NCI-H1417 (cell line): ENCODE measurements around the gene FRYL.

ENCODE experiments used
- DNase-seq, 3 experiments: peaks; one replicate each; lab custom pipeline; 2025; lab: John Stamatoyannopoulos, UW

Gene FRYL

DNA sequence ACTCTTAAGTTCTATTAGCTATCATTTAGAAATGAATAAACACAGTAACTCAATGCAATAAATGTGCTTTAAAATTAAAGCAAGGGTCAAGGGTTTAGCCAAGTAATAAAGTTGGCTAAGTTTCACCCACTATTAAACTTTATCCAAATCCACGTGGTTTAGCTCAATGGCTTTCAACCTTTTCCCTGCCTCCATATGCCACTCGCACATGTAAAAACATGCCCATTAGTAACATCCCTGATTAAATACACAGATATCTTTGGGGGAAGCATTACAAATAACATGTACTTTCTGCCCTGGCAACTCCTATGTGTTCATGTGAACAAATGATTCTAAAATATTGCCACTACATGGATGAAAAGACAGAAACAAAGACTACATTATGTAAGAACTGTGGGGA is 159.2 kb downstream of the FRYL start:
- DNase-seq: no peak

GRCh38 chr4:48620093-48620492 is 160.0 kb downstream of the FRYL start:
- no peak for DNase-seq

GRCh38 chr4:48604527-48604926 is 175.6 kb downstream of the FRYL start:
- DNase-seq: peak; percentile 19 to 75 (median 65)

DNA sequence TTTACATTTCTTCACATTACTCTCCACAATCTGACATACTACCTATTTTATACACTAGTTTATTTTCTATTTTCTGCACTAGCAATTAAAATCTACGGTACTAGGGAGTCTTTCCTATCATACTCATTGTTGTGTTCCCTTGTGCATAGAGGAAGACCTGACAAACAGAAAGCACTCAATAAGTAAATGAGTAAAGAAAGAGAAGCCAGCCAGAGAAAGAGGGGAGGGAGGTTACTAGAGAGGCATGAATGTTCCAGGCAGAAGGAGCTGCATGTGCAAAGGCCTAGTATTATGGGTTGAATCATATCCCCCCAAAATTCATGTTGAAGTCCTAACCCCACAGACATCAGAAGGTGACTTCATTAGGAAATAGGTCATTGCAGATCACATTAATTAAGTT is 176.0 kb downstream of the FRYL start:
- DNase-seq: no peak

DNA sequence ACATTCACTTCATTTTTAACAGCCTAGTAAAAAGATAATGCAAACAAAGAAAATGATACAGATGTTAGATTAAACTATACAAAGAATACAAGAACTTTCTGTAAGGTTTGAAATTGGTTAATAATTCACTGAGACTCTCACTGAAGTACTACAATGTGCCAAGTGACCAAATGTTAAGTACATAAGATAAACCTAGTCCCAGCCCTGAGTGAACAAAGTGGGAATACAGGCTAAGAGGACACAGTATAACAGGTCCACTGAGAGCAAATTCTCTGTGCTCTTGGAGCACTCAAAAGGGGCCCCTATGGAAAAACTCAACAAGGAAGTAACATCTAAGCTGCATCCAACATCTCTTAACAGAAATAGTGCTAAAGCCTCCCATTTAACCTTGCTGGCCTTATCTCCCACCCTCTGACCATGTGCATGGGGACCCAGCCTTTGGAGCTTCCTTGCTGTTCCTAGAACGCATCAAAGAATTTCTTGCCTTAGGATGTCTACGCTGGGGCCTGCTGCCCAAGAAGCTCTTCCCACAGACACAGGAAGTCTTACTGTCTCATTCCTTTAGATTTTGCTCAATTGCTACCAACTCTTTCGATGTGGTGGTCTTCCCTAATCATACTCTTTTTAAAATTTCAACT is 176.6 kb downstream of the FRYL start:
- DNase-seq: peak in 1 of 3 experiments; percentile 11

DNA sequence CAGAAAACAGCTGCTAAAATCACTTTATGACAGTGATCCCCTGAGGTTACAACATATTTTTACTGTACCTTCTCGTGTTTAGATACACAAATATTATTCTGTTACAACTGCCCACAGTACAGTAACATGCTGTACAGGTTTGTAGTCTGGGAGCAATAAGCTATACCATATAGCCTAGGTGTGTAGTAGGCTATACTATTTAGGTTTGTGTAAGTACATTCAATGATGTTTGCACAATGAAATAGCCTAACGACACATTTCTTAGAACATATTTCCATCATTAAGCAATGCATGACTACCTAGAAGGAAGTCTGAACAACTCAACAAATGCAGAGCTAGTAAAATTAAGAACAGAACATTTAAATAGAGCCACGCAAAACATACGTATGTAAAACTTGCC is 177.3 kb downstream of the FRYL start:
- no peak for DNase-seq

DNA sequence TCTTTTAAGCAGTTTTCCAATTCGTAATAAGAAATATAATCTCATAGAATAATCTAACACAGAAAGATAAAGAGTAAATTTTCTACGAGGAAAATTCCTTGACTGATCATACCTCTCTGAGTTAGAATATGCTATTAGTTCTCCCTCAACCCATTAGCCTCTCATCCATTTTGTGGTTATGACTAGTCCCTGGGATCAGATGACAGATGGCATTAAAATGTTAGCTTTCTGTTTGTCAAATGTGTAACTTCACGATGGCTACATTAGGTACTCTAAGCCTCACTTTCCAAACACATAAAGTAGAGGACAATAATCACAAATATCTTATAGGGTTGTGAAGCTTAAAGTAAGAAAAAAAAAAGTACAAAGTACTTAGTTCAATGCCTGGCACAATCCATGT is 177.9 kb downstream of the FRYL start:
- DNase-seq: peak in 1 of 3 experiments; percentile 74

- DNase-seq: no peak
Measured at GRCh38 chr4:48596336-48596735, 183.7 kb downstream of the FRYL start.

DNA sequence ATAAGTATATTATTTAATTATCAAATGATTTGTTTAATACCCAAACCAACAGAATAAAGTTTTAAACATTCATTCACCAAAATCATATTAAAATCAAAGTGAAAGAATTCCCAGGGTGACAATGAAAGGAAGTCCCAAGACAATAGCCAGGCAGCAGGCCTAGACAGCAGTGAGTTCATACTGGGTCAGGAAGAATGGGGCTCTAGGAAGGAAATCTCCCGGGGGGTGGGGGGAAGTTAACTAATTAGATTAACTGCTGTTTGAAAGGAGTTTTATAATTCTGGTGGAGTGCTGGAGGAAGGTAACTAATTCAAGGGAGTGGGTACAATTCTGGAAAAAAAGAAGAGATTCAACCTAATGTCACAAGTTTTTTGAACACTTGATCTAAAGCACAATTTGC is 185.9 kb downstream of the FRYL start:
- DNase-seq: no peak

DNA sequence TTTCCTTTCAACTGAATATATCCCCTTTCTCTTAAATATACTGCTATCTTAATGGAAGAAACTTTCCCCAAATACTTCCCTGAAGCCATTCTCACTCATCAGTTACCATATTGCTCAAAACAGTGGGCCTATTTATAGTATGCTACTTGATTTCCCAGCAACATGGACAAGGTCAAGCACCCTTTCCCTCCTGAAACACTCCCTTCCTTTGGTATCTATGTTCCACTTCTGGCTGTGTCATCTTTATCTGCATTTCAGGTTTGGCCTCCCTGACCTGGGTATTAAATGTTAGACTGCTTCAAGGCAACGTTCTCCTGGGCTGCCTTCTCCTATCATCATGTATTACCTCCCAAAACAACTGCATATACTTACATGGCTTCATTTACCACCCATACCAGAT is 188.7 kb downstream of the FRYL start:
- DNase-seq: no peak

DNA sequence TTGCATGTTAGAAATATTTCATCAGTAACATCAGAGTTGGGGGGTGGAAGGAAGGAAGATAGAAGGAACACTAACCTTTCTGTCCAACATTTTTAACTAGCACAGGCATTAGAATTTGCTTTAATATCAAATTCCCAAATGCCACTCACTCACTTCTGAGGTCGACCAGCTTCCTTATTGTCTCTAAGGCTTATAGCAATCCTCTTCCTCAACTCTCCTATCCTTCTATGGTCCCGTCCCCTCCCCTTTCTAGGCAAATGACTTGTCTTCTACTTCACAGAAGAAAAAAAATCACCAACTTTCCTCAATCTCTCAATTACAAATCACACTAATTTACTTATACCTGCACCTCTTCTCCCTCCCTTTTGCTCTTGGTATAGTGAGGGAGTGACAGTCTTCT is 189.2 kb downstream of the FRYL start:
- DNase-seq: no peak

DNA sequence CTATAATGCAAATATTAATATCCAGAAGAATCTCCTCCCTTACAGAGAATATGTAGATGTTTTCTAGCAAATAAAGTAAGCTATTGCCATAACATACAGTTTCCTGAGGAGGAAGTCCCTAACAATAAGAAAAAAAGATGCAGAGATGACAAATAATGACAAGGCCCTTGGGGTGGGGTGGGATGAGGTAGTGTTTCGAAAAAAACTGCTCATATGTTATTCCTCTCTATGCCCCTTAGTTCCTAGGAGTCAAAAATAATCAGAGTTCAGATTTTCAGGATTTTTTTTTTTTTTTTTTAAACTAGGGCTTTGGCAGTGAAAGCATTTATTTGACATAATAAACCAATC is 191.0 kb downstream of the FRYL start:
- no peak for DNase-seq

GRCh38 chr4:48588230-48589097 is 191.6 kb downstream of the FRYL start:
- no peak for DNase-seq

- peak in 1 of 3 experiments; percentile 24 for DNase-seq
Measured at GRCh38 chr4:48585401-48585800, 194.7 kb downstream of the FRYL start.

GRCh38 chr4:48578132-48578968 is 201.7 kb downstream of the FRYL start:
- DNase-seq: peak; percentile 39 to 81 (median 77)

DNA sequence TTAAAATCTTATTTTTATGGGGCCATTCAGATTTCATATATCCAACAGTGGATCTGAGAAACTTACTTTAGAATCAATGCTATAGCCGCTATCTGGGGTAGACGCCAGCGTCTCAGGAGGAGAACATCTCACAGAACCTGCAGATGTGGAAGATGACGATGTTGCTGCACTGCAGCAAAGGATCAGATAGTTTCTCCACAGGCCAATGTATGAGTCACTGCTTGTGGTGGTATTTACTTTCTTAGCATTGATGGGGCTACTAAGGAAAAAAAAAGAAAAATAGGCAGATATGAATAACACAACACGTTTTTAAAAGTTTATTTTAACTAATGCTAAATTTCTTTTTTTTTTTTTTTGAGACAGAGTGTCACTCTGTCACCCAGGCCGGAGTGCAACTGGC is 204.1 kb downstream of the FRYL start:
- no peak for DNase-seq

GRCh38 chr4:48571471-48571870 is 208.6 kb downstream of the FRYL start:
- DNase-seq: no peak

- no peak for DNase-seq
Measured at GRCh38 chr4:48570646-48571220, 209.3 kb downstream of the FRYL start.

DNA sequence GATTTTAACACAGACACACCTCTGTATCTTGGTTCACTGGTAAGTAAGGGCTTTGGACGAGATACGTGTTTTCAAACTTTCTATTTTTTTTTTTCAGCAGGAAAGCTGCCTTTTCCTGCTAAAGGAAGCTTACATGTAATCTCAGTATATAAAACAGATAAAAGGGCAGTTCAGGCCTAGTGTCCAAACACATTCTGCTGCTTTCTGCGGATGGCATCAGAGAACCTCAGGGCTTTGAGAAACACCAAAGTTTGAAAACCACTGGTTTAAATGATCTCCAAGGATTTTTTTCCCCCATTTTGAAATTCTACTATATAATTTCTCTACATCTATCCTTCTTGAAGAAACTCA is 214.1 kb downstream of the FRYL start:
- DNase-seq: no peak

DNA sequence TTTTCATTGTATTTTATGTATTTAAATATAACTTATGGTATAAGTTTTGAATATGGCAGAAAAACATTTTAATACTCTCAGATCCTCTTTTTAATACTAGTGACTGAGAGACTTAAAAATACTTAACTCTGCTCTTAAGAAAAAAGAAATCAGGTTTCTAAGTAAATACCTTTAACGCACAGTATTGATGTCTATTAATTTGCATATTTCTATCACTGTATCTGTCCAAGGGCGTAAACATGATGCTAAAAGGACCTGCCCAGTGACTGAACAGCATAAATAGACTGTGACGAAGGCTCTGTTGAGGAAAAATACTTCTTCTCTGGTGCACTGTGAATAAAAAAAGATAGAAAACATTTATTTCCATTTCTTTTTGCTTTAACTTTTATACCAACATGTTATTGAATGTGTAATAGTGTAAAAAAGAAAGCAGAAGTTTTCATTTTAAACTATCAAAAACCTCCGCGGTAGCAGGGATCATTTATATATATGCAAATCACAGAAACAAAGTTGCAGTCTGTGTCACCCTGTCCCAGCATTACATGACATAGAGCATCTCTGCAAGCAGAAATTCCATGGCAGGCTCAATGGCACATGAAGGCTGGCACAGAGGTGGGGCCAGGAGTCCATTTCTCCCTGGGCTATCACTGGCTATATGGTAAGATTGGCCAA is 214.6 kb downstream of the FRYL start:
- DNase-seq: no peak

- no peak for DNase-seq
Measured at GRCh38 chr4:48564151-48564550, 215.9 kb downstream of the FRYL start.

GRCh38 chr4:48558819-48559218 is 221.3 kb downstream of the FRYL start:
- DNase-seq: no peak
